AG09309 (cell line): ENCODE data around the gene ATG2A.

Source experiments
- DNase-seq: peaks from one replicate; pipeline ENCODE4 v3.0.0-alpha.2; 2010; ENCODE audit warnings: low read depth
- H3K4me3 ChIP-seq: 2 replicates; pipeline ENCODE4 v1.5.1; 2011; ENCODE audit warnings: mild to moderate bottlenecking, low read depth, low read length, moderate library complexity; ENCODE audit not compliant: control insufficient read depth
- CTCF ChIP-seq: IDR thresholded peaks from 2 replicates; pipeline ENCODE4 v1.5.1; 2011; ENCODE audit warnings: mild to moderate bottlenecking, low read depth, low read length, inconsistent platforms; ENCODE audit not compliant: insufficient read depth, control insufficient read depth; ENCODE audit errors: missing control alignments

The ATG2A gene

GRCh38 chr11:64882243-64882642 lies 34.8 kb downstream of the ATG2A start:
- DNase-seq, result no peak
- no peak for TF ChIP-seq CTCF
- no peak overlapping the region for H3K4me3 ChIP-seq

- DNase-seq, result no peak
- TF ChIP-seq CTCF, result no peak
- H3K4me3 ChIP-seq, result no peak overlapping the region
Observed at GRCh38 chr11:64881476-64881875, 35.5 kb downstream of the ATG2A start.

GRCh38 chr11:64880240-64881001 lies 36.6 kb downstream of the ATG2A start:
- no peak for DNase-seq

GRCh38 chr11:64879244-64879900 lies 37.6 kb downstream of the ATG2A start:
- H3K4me3 ChIP-seq, result peak overlapping the region; percentile 78
- TF ChIP-seq CTCF, result no peak
- no peak for DNase-seq

More at GRCh38 chr11:64880240-64881001, 36.6 kb downstream of the ATG2A start:
- TF ChIP-seq CTCF, result no peak
- no peak overlapping the region for H3K4me3 ChIP-seq

GRCh38 chr11:64878494-64879243 lies 38.3 kb downstream of the ATG2A start, which contains the start of gene EHD1:
TSS of gene EHD1 (minus strand) at chr11:64878621. CDS start at chr11:64878464, 157 bp downstream.
- DNase-seq, result peak; percentile 83
- peak within 1 kb of the TSS; percentile 78 for H3K4me3 ChIP-seq
- peak; percentile 56 for TF ChIP-seq CTCF

GRCh38 chr11:64878223-64878493 lies 38.9 kb downstream of the ATG2A start:
- peak overlapping the region; percentile 55 for H3K4me3 ChIP-seq
- DNase-seq, result no peak
- TF ChIP-seq CTCF, result no peak
